Endothelial cell (in vitro differentiated cells): Measurements from ENCODE around the gene MEIS1. TPM values are rescaled to one million over a fixed set of nuclear protein-coding genes. Genes with fewer than 3 reads are reported as not detected.

Experiments
- DNase-seq: peaks from one replicate; pipeline ENCODE4 v3.0.0; 2021; ENCODE audit warnings: low spot score
- H3K27ac Mint-ChIP-seq: one replicate; pipeline ENCODE4 v1.8.0; 2021; ENCODE audit warnings: mixed read lengths, inconsistent platforms; ENCODE audit not compliant: unreplicated experiment
- H3K27me3 Mint-ChIP-seq: one replicate; pipeline ENCODE4 v1.8.0; 2021; ENCODE audit warnings: mild to moderate bottlenecking, moderate library complexity, mixed read lengths, inconsistent platforms; ENCODE audit not compliant: unreplicated experiment
- H3K36me3 Mint-ChIP-seq: one replicate; pipeline ENCODE4 v1.8.0; 2021; ENCODE audit warnings: mild to moderate bottlenecking, low read depth, mixed read lengths, inconsistent platforms; ENCODE audit not compliant: unreplicated experiment
- H3K4me1 Mint-ChIP-seq: one replicate; pipeline ENCODE4 v1.8.0; 2021; ENCODE audit warnings: mild to moderate bottlenecking, mixed read lengths, inconsistent platforms; ENCODE audit not compliant: unreplicated experiment
- H3K4me3 Mint-ChIP-seq: one replicate; pipeline ENCODE4 v1.8.0; 2021; ENCODE audit warnings: mild to moderate bottlenecking, mixed read lengths, inconsistent platforms; ENCODE audit not compliant: unreplicated experiment
- H3K9me3 Mint-ChIP-seq: one replicate; pipeline ENCODE4 v1.8.0; 2021; ENCODE audit warnings: mixed read lengths, inconsistent platforms; ENCODE audit not compliant: unreplicated experiment
- CTCF ChIP-seq: fragments of 200-600 bp; sonication (generic); IDR thresholded peaks from one replicate; pipeline ENCODE4 v1.5.0; 2021; ENCODE audit warnings: antibody characterized with exemption; ENCODE audit not compliant: unreplicated experiment
- total RNA-seq: library from RNA; stranded (reverse); fragmentation: NEBNext Ultra II Directional; extraction: Animal tissue kit (Norgen Biotek cat#: 25700); gene quantifications from one replicate; pipeline ENCODE4 v1.2.1, GENCODE V29; 2021; ENCODE audit not compliant: unreplicated experiment

Gene MEIS1
- total RNA-seq, 1 donor from 2014 or later = 13.3 TPM

GRCh38 chr2:66601624-66602023 is 166.7 kb downstream of the MEIS1 start:
- DNase-seq = no peak
- no peak for TF ChIP-seq CTCF
- no peaks in the 10 kb centered on the region for H3K36me3 Mint-ChIP-seq
- no peak overlapping the region for H3K27ac Mint-ChIP-seq
- H3K4me1 Mint-ChIP-seq = no peaks in the 10 kb centered on the region
- no peaks in the 10 kb centered on the region for H3K9me3 Mint-ChIP-seq
- H3K27me3 Mint-ChIP-seq = no peaks in the 10 kb centered on the region
- no peak overlapping the region for H3K4me3 Mint-ChIP-seq

- no peak overlapping the region for H3K27ac Mint-ChIP-seq
- H3K9me3 Mint-ChIP-seq = no peaks in the 10 kb centered on the region
- DNase-seq = no peak
- H3K4me1 Mint-ChIP-seq = no peaks in the 10 kb centered on the region
- no peak for TF ChIP-seq CTCF
- no peaks in the 10 kb centered on the region for H3K36me3 Mint-ChIP-seq
- H3K27me3 Mint-ChIP-seq = no peaks in the 10 kb centered on the region
- H3K4me3 Mint-ChIP-seq = no peak overlapping the region
Observed at GRCh38 chr2:66602341-66602740, 167.4 kb downstream of the MEIS1 start.

- no peaks in the 10 kb centered on the region for H3K36me3 Mint-ChIP-seq
- no peaks in the 10 kb centered on the region for H3K27me3 Mint-ChIP-seq
- no peak overlapping the region for H3K4me3 Mint-ChIP-seq
- H3K27ac Mint-ChIP-seq = no peak overlapping the region
- H3K4me1 Mint-ChIP-seq = no peaks in the 10 kb centered on the region
- no peak for DNase-seq
- no peak for TF ChIP-seq CTCF
- H3K9me3 Mint-ChIP-seq = no peaks in the 10 kb centered on the region
Observed at GRCh38 chr2:66604326-66604725, 169.4 kb downstream of the MEIS1 start.

- H3K4me3 Mint-ChIP-seq = no peak overlapping the region
- no peaks in the 10 kb centered on the region for H3K36me3 Mint-ChIP-seq
- no peaks in the 10 kb centered on the region for H3K4me1 Mint-ChIP-seq
- TF ChIP-seq CTCF = no peak
- DNase-seq = no peak
- no peaks in the 10 kb centered on the region for H3K9me3 Mint-ChIP-seq
- H3K27me3 Mint-ChIP-seq = no peaks in the 10 kb centered on the region
- no peak overlapping the region for H3K27ac Mint-ChIP-seq
Observed at GRCh38 chr2:66604976-66605375, 170.1 kb downstream of the MEIS1 start.

GRCh38 chr2:66607152-66607551 is 172.2 kb downstream of the MEIS1 start:
- no peak for DNase-seq
- no peak for TF ChIP-seq CTCF
- Mint-ChIP-seq H3K4me1 (no peaks in the 10 kb centered on the region), H3K9me3 (no peaks in the 10 kb centered on the region), H3K27ac (no peak overlapping the region), H3K4me3 (no peak overlapping the region), H3K27me3 (no peaks in the 10 kb centered on the region), H3K36me3 (no peaks in the 10 kb centered on the region)
